Urothelium cell line (cell line): ENCODE results near the gene SYT2.
"Not testable (repeated sequence)": the region's sequence is repeated elsewhere in the genome, so short reads cannot be mapped to it uniquely, and the experiment has no call there.

Experiments used
- DNase-seq: peaks from one replicate; pipeline ENCODE4 v3.0.0; 2011; ENCODE audit warnings: low spot score, mixed read lengths
- FAIRE-seq: peaks from 2 replicates; lab custom pipeline; 2011; peaks lifted over from hg19 to GRCh38; lab: Jason Lieb, UNC

SYT2 gene

DNA sequence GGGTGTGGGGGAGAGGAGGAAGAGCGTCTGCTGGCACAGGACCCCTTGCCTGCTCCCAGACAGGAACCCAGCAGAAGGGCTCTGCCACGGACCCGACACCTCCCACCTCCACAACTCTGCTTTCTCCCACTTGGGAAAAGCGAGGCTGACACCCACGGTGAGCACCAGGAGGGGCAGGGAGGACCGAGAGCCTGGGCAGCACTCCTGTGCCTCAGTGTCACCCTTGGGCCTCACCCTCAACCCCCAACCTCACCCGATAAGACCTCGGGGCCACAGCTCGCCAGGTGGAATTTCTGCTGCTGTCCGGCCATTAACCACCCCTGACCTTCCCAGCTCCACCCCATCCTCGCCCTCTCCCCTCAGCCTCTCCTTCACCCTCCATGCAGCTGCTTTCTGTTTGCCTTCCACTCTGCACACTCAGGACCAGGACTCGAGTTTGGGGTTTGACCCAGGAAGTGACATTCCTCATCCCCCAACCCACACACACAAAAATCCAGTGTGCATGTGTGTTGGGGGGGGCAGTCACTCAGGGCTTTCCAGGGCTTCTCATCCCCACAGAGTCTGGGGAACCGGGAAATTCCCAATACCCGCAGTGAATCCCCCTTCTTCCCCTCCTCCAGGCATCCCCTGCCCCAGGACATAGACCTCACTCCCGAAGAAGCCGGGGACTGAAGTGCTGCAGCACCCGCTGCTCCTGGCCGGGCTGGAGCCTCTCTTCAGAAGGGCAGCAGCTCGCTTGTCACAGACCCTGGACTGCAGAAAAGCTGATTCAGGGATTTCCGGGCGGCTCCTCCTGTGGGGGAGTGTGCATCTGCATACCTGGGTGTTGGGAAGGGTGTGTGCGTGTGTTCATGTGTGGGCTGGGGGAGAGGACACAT, 65.8 kb downstream of the SYT2 start:
- DNase-seq: no peak
- no peak for FAIRE-seq

DNA sequence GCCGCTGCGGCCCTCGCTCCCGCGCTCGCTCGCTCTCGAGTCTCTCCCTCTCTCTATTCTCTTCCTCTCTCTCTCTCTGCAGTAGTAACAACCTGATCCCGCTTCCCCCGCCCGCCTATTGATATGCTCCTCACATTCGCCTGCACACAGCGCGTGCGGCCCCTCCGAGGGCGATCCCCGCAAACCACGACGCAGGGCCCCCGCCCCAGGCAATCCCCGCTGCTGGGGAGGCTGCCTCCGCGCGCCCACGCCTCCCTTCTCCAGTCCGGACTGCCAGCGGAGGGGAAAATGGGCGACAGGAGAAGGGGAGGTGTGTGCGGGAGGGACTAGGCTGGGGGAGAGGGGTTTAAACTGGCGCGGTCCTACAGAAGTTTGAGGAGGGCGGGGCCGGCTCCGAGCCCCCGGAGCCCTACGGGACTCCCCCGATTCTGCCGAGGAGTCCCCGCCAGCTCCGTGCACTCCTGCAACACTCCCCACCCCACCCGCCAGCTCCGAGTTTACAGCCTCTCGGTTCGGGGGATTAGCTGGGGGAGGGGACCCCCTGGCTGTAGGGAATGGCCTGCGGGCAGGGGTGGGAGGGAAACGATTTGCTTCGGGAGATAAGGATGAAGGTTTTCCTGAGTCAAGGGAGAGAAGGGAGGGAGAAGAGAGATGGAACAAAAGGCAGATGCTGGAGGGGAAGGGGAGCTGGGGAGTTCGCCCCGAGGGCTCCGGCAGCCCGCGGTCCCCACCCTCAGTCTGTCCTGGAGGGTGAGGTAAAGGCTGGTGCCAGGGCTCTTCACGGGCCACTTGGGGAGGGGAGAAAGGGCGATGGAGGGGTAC, 66.6 kb downstream of the SYT2 start:
- DNase-seq: peak; percentile 34
- FAIRE-seq: no peak

DNA sequence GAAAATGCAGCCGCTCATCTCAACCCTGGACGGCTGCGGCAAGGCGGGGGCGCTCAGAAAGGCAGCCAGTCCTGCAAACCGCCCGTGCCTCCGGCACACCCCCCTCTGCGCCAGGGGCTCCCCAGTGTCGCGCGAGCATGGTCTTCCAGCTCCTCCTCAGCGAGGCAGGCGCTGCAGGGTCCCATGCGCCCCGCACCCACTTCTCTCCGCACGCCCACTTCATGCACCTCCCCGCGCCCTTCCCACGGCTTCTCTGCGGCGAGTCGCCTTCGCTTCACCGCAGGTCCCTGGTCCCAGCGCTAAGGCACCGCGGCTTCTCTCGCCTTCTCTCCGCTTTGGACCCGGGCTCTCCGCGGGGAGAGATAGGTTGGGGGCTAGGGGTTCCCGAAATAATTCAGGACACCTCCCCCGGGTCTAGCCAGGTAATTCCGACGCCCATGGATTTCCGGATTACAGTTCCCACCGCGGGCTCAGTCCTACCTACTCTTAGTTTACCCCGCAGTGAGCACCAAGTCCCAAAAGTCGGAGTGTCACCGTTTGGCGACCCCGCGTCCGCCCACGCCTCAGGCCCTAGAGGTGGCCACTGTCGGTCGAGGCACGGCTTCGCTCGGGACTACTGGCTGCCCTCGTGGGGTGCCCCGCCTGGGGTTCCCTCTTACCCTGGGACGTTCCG, 67.5 kb downstream of the SYT2 start:
- DNase-seq (no peak), FAIRE-seq (no peak)

DNA sequence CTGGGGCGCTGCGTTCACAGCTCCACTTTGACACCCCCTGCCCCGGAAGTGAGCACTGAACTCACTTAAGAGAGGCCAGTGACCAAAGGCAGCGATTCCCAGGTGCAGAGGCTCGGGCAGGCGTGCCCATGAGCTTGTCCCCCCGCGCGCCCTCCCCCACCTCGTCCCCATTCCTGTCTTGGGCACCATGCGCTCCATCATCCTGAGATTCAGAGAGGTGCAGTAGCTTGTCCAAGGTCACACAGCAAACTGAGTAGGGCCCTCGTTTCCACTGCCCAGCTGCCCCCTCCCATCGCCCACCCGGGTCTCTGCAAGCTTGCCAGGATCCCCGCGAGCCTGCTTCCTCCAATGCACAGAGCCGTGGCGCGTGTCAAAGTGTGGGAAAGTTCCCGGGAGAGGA, 68.0 kb downstream of the SYT2 start:
- DNase-seq: no peak
- FAIRE-seq: no peak

DNA sequence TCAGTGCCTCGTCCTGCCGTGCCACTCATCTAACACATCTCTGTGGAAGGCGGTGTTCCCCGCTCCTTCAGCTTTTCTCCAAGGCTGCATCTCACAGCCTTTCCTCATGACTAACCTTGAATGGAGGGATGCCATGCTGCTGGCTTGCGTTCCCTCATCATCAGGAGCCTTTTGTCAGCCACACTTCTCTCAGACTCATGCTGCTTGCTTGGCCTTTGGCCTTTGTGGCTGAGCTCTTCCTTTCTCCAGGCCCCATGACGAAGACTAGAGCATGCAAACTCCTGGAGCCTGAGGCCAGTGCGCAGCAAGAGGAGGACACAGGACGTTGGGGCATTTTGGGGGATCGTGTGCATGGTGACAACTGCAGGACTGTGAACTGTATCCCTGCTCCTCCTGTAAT, 70.8 kb downstream of the SYT2 start:
- no peak for DNase-seq

DNA sequence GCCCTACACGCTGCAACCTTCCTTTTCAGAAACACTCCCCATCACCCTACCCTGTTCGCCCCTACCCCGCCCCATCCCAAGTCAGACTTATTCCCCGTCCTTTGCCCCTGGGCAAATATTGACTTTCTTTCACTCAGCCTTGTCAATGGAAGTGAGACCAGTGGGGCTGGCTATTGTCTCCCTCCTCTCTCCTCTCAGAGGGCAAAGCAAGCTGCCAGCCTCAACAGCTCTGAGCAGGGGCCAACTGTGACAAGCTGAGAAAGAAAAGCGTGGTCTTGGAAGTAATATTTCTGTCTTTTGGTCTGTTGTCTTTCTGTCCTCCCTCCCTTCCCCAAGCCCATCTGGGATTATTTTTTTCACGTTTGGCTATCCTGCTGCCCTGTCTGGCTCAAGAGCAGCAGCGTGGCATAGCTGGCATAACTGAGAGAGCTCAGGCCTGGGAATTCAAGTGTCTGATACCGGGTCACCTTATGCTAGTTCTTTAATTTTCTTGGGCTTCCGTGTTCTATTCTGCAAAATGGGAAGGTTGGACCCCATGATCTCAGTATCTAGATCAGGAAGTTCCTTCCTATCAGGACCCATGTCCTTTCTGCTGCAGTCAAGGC, 71.5 kb downstream of the SYT2 start:
- not testable (repeated sequence) for DNase-seq, FAIRE-seq

More for the DNA sequence above, 70.8 kb downstream of the SYT2 start:
- no peak for FAIRE-seq

DNA sequence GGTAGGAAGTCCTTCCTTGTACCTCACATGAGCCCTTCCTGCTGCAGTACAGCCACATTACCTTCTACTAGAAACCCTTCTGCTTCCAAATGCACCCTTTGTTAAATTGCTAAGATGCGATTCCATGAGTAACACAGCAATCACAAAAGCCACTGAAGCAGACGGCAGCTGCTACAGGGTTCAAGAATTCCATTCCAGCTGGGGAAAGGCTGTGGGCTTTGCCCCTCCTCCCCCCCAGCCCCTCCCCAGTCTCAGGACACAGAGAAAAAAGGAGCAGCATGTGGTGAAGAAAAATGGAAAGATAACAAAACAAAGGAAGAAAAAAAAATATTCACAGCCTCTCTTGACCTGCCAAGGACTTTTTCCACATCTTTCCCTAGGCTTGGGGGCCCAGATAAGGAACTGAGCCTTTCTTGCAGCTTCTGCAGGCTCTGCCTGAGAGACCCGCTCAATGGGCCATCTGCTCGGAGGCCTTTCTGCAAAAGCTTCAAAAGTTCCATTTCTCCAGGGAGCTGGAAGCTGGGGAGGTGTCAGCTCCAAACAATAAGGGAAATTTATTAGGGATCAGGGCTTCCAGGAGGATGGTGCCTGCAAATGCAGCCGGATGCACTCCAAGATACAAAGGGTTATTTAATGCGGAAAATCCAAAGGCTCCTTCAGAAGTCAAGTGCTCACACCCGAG, 72.1 kb downstream of the SYT2 start:
- FAIRE-seq (no peak), DNase-seq (no peak)

DNA sequence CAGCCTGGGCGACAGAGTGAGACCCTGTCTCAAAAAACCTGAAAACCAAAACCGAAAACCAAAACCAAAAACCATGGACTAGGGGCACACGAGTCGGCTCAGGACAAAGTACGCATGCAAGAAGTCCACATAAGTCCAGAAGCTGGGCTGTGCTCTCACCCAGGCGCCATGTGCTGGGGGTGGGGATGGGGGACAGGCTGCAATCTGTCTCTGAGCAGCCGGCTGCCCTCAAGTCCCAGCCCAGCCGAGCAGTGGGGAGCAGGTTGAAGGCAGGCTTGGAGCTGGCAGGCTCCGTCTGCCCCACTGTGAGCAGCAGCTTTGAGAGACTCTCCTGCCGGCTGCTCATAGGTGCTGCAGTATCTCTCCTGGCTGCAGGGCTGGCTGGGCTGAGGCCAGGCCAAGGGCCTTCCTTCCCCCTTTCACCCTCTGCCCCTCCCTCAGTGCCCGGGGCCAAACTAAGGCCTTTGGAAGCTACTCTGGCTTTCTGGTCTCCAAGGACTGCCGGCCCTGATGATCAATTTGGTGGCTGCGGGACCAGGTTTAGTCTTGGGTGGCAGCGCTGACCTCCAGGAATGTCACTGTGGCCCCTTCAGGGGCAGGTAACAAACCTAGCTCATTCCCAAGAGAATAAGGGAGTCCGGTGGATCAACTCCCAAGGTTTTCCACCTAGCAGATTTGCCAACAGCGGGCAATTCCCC, 72.8 kb downstream of the SYT2 start:
- not testable (repeated sequence) for DNase-seq, FAIRE-seq

DNA sequence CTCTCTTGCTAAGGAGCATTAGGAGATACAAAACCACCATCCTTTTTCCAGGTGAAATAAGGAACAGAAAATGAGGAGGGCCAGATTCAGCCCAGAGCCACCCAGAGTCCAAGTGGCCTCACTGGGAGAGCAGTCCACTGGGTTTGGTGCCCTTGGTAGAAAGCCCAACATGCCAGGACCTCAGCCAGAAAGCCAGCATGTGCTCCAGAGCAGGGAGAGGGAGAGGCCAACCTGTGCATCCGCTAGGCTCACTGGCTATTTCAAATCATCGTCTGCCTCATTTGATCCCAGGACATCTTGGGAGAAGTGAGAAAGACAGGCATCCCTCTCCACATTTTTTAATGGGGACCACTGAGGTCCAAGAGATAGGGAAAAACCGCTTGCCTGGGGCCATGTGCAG, 74.1 kb downstream of the SYT2 start:
- not testable (repeated sequence) for DNase-seq, FAIRE-seq

DNA sequence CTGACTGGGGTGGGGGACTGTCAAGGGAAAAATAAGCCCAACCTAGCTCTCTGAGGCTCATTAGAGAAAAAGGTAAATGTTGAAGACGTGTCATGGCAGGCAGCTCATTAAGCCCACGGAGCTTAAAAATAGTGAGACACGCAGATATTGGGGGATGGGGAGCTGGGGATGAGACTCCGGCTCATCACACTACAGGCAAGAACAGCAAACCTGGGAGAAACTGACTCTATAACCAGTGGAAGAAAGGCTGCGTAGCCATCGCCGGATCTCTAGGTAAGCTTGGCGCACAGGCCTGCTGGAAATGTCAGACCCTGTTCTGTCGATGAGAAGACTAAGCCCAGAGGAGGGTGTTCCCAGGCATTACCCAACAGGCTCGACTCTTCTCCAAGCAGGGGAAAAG, 78.0 kb downstream of the SYT2 start:
- FAIRE-seq (no peak), DNase-seq (no peak)

DNA sequence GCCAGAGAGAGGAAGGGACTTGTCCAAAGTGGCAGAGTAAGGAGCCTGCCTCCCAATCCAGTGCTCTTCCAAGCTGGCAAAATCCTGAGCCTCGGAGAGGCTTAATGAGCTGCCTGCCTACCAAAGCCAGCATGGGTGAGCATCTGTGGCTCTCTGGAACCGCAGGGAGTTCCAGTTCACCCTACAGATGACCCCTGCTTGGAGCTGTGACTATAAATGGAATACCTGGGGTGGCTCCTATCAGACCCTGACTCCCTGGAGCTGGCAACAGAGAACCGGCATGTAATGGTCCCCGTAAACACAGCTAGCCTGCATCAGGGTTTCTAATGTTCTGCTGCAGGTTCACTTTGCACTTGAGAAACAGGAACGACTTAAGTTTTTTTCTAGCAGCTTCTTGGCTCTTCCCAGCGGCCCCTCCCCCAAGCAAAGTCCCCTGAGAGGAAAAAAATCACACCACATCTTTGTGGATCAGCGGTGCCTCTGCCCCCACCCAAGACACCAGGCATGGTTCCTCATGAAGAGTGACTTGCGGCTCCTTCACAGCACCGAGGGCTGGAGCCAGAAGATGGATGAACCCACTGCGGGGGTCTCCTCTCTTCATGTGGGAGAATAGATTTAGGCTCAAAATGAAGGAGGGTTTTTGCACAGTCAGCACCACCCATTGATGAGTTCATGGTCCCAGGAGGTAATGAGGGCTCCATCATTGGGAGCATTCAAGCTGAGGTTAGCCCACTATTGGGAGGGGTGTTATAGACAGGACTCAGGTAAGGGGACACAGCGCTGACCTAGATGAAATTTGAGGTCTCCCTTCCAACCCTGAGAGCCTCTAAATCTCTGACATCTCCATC, 79.0 kb downstream of the SYT2 start:
- DNase-seq: no peak
- no peak for FAIRE-seq

DNA sequence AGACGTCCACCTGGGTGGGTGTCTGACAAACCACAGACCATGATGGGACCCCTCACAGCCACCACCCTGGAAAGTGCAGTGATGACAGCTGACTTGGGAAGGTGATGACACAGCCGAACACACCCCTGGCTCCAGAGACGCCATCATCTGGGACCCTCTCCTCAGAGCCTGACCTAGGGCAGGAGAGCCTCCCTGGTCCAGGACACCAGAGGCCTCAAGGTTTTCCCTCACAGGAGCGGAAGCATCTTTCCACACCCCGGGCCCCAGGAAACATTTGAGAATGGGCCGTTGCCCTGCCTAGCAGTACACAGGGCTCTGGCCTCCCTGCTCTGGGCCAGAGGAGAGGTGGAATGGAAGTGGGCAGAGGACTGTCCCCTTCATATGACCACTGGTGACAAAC, 79.7 kb downstream of the SYT2 start:
- FAIRE-seq (no peak), DNase-seq (no peak)

DNA sequence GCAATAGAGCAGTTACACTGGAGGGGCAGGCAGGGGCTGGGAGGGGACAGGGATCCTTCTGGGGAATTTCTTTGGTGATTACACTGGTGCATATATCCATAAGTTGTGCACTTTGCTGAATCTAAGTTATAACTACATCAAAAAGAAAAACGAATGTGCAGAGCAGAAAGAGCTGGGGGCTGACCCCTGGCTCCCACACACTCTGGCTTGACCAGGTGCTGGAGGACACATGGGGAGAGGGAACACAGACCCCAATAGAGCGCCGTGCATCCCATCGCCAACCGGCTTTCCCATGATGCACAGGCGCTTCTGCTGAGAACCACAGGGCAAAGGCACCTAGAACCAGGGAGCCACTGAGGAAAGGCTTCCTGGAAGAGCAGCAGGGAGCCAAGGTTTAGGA, 80.2 kb downstream of the SYT2 start:
- DNase-seq, FAIRE-seq: not testable (repeated sequence)

DNA sequence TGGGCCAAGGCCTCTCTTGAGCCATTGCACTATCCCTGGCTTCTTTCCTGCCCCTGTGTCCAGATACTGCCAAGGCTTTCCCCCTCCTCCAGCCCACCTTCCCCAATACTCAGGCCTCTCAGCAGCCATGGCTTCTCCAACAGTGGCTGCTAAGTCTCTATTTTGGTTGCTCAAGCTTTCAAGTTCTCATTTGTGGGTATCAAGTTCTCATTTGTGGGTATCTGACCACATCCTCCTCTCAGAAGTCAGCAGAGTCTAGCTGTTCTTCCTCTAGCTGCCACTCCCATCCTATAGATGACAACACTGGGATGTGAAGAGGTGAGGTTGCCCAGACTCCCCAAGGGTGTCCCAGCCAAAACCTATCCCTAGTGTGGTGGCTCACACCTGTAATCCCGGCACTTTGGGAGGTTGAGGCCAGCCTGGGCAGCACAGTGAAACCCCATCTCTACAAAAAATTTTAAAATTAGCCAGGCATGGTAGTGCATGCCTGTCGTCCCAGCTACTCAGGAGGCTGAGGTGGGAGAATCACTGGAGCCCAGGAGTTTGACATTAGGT, 80.9 kb downstream of the SYT2 start:
- FAIRE-seq, DNase-seq: not testable (repeated sequence)

DNA sequence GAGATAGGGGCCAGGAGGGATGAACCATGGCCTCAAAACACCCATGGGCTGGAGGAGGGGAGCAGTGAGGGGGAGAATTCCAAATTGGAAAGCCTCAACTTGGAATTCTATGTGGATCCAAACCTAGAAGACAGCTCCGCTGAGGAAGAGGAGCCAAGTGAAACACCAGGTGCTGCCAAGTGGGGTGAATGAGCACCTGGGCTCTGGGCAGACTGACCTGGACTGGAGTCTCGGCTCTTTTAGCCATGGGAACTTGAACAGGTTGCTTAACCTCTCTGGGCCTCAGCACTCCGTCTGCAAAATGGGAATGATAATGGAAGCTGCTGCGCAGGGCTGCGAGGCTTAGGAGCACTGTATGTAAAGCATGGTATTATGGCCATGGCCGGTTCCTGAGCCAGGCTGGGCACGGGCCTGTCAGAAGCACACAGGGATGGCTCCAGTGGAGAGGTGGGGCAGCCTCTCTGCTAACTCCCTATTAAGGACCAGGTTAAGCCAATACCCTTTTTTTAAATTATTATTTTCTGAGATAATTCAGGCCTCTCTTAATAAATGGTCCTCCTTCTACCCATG, 81.5 kb downstream of the SYT2 start:
- DNase-seq (no peak), FAIRE-seq (no peak)

DNA sequence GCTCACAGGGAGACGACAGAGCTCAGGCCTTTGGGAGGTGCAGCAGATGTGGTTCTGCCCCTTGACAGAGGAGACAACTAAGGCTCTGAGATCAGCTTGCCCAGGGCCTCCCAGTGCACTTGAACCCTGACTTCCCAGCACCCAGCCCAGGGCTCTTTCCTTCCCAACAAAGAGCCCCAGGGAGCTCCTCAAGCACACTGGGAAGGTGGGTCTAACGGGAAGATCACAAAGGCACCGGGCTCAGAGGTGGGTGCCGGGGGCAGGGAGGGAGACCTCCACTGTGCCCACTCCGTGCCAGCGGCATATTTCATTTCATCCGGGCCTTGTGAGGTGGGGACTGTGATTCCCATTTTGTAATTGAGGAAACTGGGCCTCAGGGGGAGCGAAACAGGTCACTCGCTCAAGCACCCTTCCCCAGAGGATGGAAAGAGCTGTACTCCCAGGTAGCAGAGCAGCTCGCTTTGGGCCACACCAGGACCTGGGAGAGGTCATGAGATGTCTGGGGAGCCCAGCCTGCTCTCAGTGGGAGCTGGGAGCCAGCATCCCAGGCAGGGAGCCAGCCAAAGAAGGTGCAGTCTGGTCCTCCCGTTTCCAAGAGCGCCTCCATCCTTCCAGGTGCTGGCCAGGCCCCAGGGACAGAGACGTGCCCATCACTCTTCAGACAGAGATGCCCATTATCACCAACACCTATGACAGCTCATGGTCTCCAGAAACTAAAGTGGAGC, 82.3 kb downstream of the SYT2 start:
- FAIRE-seq (no peak), DNase-seq (no peak)

DNA sequence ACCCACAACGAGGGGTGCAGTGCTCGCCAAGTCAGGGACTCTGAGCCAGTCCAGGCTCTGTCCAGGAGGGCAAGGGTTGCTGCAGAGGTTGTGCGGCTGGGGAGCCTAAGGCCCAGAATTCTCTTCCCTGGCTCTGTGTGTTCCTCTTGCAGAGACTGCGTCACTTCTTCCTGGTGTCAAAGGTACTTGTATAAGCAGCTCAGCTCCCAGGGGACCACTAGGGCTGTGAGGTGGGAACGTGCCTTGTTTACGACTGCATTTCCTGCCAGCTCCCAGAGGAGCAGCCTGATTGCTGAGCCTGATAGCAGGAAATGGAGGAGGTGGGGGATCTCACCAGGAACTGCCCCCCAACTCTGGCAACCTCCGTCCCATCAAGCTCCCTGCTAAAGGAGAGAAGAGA, 83.2 kb downstream of the SYT2 start:
- FAIRE-seq: not testable (repeated sequence)

More for the DNA sequence above, 83.2 kb downstream of the SYT2 start:
- DNase-seq: not testable (repeated sequence)
